Right kidney (tissue), 1 donor: ENCODE measurements around the gene SUSD4.

Experiments used
- DNase-seq: peaks from one replicate; pipeline ENCODE4 v3.0.0-alpha.2; 2016

Gene SUSD4

DNA sequence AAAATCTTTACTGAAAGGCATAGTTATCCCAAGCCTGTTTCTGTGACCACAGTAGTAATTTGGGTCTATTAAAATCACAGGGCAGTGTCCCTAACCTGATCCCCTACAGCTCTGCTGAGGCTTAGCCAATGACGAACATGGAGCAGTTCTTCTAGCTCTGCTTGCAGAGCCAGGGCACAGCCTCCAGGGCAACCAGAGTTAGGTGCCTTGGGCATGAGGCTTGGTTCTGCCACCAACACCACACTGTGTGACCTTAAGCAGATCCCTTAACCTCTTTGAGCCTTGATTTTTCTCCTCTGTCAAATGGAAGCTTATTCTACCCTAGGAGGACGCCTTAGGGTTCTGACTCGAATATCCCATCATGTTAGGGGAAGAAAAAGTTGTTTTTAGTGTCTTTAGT is 134.2 kb downstream of the SUSD4 start:
- no peak for DNase-seq

DNA sequence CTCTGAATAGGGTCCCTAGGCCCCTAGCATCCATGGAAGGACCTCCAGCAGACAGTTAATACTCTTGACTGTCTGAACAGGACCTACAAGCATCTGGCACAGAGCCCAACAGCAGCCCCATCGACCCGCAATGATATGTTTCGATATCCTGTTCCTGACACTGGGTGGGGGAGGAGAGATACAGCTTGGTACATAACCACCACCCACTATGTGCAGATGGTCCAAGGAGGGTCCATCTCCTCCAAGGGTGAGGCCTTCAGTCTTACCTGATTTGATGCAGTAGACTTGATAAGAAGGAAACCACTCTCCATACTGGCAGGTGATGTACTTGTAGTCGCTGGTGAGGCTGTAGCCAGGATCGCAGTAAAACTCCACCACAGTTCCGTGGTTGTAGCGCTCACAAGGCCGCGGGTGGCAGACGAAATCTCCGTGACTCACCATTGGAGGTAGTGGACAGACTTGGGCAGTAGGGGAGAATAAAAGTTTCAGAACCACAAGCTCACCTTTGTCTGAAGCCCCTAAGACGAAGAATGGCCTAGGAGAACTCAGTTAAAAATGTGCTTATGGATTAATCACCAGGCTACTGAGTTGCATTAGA is 134.9 kb downstream of the SUSD4 start:
- no peak for DNase-seq

DNA sequence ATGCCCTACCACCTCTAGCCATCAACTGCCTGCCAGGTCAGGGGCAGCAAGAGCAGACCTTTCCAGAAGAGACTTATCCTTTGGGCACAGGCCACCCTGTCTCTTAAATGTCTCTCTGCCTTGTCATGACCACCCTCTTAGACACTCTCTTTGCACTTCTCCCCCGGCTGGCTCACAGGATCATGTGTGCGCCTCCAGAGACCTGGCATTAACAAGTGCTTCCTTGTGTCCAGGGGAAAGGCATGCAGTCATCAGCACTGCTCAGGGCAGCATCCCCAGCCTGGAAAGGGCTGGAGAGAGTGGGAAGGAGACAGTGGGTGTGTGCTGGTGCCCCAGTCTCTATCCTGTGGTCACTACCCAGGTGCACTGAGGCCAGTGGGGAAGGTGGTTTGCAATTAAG is 135.8 kb downstream of the SUSD4 start:
- DNase-seq, result no peak

DNA sequence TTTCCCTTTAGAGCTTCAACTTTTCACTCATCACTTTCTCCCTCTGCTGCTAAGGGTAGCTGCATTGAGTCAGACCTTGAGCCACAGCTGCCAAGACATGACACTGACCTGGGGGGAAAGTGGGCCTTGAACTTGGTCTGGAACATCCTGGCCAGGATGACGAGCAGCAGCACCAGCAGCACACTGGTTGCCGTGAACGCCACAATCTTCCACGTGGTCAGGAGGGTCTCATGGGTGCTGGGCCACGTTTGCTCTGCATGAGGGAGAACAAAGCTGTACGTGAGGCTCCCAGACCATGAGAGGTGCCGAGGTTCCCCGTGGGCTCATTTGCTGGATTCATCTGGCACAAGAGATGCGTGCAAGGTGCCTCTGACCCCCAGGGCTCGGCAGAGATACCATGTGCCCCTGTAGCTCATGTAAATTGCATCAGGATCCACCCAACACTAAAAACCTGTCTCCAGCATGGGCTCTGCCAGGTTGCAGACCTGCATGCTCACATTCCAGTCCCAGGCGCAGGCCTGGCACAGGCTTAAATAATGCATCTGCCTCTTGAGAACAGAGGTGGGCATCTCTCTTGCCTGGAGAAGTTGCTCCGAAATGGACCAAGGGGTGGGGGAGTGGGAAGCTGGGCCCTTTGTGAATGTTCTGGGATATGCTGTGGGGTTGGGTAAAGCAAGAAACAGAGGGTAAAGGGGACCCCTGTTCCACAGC is 136.3 kb downstream of the SUSD4 start:
- DNase-seq, result no peak

DNA sequence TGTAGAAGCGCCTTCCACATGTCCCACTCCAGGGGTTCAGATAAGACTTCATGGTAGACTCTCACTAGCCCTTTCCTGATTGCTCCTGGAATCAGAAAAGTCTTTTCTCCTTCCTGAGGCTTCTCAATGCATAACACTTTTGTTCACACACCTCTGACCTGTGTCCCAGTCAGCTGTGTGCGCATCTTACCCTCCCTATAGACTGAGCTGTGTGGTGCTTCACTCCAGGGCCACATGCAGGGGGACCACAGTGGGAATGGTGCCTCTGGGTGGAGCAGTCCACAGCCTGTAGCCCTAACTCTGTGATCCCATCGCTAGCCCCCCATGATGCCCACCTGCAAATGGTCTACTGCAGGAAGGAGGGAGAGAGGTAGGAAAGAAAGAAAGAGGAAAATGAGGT is 136.9 kb downstream of the SUSD4 start:
- DNase-seq, result no peak

DNA sequence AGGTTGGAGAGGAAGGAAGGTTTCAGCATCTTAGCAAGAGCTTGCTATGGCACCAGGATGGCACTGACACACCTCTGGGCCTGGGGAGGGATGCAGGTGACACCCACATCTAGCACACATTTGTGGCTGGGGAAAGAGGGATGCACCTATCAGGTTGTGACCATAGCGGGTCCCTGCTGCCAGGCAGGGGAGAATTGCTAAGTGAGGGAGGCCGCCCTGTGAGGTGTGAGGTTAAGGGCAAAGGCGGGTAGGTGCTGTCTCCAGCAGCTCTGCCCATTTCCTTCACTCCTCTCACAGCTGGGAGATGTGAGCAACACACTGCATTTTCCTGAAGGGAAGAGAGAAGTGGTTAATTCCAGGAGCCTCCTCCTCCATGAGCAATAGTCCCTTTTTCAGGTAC is 137.7 kb downstream of the SUSD4 start:
- no peak for DNase-seq

DNA sequence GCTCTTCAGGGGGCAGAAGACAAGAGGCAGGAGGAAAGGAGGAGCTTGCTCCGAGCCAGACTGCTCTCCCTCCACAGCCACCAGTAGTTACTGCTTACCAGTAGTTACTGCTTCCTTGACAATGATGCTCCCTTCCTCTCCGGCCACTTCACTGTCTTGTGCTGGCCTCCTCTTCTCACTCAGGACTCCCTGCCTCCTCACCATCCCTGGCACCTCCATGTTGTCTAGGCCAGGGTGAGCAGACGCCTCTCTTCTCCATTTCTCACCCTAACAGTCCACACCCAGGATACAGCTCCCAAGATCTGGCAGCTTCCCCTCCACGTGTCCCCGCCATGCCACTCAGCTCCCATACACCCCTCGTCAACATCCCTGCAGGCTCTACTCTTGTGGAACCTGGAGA is 138.5 kb downstream of the SUSD4 start:
- DNase-seq, result no peak

DNA sequence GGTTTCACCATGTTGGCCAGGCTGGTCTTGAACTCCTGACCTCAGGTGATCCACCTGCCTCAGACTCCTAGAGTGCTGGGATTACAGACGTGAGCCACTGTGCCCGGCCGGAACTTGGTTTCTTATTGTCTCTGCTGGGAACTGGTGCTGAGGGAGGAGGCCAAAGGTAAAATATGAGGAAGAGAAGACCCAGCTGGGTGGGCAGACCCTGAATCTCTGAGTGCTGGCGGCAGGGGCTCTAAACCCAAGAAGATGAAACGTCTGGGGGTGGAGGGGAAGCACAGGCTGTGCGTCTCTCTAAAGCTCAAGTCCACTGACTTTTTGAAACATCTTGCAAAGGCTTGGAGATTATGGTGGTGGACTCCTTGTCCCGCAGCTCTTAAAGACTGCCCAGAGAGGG is 138.9 kb downstream of the SUSD4 start:
- no peak for DNase-seq

DNA sequence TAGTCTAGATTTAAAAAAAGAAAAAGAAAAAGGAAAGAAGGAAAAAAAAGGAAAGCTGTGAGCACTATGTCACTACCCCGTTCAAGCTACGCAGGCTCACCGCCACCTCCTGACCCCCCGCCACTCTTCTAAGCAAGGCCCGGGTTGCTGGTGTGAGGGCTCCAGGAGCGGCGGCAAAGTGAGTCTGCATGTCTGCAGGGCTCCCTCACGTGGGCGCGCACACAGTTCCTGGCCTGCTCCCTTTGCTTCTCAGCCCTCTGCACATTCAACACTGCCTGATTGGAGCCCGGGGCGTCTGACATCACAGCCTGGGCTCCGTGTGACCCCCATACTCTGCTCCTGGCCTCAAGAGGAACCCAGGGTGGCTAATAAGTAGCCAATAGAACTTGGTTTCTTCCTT is 139.5 kb downstream of the SUSD4 start:
- no peak for DNase-seq

DNA sequence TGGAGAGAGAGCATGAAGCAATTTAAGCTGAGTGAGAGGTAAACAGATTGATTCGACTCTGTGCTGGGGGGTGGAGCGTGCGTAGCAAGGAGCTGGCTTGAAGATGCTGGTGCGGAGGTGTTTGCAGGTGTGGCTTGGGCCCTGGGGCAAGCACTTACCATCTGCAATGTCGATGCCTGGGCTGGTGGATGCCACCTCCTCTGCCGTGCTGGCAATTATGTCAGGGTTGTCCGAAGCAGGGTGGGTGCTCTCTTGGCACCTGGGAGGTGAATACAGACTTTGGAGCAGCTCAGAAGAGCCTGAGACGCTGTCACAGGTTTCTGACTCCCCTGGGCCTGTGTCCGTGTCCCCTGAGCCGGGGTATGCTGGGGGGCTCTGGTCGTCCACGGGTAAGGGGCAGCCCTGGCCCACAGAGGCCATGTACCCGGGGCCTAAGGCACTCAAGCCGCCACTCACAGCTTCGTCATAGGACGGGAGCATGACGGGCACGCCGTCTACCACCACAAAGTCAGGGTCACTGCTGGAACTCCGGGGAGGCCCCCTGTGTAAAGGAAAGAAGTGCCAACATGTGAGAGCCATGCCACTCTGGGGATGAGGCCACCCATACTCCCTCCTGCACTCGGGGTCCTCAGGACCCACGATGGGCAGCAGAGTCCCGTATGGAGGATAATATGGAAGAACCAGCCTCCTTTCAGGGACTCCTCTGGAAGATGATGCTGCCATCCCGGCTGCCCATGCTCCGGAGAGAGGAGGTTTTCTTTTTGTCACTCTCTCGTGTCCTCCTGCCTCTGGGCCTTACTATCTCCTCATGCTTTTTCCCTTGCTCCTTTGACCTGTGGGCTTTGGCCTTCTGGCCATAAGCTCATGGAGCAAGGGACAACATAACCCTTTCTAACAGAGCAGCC is 140.6 kb downstream of the SUSD4 start:
- no peak for DNase-seq

DNA sequence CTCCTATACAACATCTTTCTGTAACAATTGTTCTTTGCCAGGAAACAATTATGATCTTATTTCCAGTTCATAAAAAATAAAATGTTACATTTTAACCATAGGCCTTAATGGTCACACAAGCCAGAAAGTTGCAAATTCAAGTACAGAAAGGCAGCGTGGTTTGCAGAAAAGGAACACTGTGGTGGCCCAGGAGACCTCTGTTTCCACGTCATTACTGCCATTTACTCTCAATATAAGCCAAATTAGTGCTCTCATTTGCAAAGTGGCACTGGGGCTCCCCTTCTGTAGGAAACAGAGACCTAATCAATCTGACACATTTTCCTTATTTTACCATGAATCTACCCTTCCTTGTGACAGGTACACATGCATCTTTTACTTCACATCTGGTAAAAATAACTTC is 141.6 kb downstream of the SUSD4 start:
- DNase-seq, result no peak

DNA sequence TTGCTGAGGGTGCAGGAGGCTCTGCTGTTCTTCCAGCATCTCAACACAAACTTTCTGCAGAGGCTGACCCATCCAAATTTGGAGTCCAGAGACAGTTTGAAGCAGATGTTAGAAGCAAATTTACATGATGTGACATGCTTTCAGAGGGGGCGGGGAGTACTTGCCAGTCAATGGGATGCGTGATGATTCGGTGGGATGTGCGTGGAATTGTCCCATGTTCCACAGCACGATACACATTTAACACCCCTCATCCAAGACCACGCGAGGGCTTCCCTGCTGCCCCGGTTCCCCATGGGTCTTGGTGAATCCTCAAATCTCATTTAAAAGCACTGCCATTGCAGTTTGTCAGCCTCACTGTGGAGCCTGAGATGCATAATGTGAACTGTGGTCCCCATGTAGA is 142.3 kb downstream of the SUSD4 start:
- DNase-seq, result no peak

DNA sequence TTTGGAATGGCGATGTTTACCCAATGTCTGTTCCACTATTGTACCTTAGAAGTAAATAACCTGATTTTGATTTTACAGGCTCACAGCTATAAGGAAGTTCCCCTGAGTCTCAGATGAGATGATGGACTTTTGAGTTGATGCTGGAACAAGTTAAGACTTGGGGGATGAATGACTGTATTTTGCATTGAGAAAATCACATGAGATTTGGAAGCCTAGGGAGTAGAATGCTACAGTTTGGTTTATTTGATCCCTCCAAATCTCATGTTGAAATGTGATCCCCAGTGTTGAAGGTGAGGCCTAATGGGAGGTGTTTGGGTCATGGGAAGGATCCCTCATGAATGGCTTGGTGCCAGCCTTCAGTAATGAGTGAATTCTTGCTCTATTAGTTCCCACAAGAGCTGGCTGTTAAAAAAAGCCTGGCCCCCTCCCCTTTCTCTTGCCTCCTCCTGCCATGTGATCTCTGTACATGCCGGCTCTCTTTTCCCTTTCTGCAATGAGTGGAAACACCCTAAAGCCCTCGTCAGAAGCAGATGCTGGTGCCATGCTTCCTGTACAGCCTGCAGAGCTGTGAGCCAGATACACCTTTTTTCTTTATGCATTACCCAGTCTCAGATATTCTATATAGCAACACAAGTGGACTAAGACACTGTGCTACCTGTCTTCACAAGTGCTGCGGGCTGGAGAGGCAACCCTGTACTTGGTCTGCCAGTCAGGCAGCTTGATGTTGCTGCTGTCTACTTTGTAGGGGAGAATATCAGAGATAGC is 143.9 kb downstream of the SUSD4 start:
- no peak for DNase-seq

DNA sequence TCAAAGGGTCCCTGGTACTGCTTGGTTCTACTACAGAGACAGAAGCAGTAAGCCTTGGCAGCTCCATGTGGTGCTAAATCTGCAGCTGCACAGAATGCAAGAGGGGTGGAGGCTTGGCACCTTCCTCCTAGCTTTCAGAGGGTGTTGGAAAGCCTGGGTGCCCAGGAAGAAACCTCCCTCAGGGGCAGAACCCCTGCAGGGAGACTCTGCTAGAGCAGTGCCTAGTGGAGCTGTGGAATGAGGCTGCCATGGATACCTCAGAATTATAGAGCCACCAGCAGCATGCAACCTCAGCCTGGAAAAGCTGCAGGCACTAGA is 144.7 kb downstream of the SUSD4 start:
- DNase-seq, result no peak

DNA sequence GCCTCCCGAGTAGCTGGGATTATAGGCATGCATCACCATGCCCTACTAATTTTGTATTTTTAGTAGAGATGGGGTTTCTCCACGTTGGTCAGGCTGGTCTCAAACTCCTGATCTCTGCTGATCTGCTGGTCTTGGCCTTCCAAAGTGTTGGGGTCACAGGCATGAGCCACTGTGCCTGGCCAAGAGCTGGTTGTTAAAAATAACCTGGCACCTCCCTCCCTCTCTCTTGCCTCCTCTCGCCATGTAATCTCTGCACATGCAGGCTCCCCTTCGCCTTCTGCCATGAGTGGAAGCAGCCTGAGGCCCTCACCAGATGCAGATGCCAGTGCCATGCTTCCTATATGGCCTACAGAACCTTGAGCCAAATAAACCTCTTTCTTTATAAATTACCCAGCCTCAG is 146.2 kb downstream of the SUSD4 start:
- no peak for DNase-seq

DNA sequence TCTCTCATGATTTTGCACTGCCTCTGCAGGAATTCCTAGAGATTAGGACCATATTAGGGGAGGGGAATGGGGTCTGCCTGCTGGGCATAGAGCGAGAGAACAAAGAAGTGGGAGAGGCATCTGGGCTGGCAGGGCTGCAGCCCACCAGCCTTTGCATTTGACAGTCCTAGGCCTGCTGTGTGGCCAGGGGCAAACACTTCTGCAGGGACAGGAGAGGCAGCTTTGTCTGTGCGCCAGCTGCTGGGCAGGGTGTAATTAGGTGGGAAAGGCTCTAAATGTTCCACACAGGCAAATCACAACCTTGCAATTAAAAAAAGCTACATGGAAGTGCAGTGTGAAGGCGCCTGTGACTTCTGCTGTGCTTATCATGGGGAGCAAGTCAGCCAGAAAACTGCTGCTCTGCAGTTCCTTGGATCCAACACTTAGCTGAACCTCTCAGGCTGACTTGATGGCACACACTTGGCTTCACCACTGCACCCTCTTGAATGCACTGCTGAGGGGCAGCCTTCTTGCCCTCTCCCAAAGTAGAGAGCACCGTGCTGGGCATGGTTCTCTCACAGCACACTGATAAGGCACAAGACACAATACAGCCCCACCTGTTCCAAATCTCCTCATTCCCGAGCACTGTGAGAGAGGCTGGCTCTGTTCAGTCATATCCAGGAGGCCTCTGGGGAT is 147.3 kb downstream of the SUSD4 start:
- DNase-seq, result no peak

DNA sequence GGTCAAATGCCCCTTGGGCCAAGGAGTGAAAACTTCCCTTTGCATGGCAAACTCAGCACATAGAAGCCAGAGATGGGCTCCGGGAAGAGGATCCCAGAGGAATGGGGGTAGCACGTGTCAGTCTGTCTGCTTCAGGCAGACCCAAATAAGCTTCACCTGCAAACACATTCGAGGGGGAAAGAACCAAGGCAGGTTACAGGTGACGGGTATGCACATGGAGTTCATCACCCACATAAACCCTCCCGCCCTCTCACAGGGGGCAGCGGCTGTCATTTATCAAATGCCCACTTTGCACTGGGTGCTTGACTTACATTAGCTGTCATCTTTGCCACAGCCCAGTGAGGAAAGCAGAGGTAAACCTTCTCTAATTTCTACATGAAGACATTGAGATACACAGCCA is 147.9 kb downstream of the SUSD4 start:
- no peak for DNase-seq

DNA sequence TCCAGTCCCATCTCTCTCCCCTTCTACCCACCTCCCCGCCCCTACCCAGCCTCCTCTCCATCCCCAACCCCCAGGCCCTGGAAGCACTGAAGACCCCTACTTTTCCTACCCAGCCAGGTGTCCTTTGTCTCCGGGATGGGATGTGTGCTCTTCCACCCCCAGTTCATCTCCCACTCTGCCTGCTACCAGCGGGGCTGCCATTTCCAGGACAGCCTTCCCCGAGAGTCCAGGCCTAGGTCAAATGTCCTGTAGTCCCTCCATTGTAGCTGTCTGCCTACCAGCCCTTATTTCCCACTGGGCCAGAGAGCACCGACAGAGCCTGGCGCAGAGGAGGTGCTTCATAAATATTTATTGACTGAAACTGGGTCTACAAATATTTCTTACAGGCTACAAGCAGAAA is 148.9 kb downstream of the SUSD4 start:
- DNase-seq, result no peak

DNA sequence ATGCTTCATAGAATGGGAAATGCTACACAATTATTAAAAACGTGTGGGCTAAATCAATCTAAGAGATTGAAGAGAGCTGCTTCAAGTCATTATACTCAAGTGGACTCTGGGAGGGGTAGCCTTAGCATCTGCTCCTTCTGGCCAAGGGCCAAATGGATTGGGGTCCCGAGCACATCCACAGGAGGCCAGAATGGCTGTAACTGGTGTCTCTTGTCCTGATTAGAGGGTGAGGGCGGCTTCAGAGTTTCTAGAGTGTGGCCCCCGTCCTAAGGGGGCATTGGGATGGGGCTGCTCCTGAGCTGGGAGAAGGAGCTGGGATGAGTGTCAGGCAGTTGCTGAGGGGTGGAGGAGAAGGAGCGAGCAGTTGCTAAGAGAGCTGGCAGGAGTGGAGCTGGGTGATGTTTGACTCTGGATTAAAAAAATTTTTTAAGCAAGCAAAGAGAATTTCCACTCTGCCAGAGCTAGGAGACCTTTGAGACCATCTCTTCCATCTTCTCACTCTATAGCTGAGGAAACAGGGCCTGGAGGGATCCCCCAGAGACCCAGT is 149.6 kb downstream of the SUSD4 start:
- DNase-seq, result no peak

DNA sequence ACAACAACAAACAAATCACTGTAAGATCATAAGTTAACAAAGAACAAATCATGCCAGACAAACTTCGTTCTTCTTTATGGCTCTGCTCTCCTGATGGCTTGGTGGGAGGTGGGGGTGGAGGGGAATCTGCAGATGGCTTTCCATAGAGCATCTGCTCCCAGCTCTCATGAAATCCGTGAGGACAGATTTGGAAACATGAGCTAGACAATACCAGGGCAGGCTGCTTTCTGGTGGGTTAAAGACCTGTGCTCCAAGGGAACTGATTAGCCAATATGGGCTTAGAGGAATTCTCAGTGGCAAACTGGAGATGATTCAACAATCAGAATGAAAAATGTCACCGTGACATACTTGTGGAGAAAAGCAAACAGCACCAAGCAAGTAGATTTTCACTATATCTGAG is 151.5 kb downstream of the SUSD4 start:
- no peak for DNase-seq

DNA sequence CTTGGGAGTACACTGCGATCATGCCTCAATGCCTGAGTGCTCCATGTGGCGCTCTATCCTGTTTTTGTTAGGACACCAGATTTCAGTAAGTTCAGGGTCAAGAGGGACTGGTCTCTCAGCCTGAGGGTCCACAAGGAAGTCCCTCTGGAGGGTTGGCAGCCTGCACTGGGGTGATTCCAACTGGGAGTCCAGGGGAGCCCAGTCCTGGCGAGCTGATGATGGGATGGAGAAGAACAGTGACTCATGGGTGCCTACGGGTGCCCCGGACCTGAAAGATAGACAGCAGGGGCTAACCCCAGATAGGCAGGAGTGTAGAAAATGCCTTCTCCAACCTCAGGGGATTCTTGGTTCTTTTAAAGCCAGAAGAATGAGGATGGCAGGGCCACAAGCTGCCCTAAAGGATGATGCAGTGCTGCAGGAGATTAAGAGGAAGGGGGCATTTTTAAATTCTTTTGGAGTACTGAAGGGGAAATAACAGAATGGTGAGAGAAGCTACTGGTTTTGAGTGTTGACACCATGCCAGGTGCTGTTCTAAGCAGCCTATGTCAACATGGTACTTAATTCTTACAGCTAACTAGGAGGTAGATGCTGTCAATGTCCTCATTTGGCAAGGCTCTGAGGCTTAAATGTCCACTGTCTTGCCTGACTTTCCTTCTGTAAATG is 152.5 kb downstream of the SUSD4 start:
- no peak for DNase-seq

DNA sequence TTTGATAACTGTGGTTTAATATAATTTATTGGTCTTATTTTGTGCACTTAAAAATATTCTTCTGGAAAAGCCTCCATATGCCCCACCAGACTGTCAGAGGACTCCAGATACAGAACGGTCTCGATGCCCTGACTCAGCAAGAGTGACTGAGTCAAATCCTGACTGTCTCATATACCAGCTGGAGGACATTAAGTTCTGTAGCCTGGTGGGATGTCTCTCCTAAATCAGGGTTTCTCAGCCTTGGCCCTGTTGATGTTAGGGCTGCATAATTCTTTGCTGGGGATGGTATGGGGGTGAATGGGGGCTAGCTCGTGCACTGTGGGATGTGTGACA is 153.2 kb downstream of the SUSD4 start:
- DNase-seq, result no peak
